Measurements from ENCODE around the gene DERL3. TPM values are rescaled to one million over a fixed set of nuclear protein-coding genes. Genes with fewer than 3 reads are reported as not detected.

The DERL3 gene
- total RNA-seq, 1 donor from 2014 or later, result 1.1 TPM

DNA sequence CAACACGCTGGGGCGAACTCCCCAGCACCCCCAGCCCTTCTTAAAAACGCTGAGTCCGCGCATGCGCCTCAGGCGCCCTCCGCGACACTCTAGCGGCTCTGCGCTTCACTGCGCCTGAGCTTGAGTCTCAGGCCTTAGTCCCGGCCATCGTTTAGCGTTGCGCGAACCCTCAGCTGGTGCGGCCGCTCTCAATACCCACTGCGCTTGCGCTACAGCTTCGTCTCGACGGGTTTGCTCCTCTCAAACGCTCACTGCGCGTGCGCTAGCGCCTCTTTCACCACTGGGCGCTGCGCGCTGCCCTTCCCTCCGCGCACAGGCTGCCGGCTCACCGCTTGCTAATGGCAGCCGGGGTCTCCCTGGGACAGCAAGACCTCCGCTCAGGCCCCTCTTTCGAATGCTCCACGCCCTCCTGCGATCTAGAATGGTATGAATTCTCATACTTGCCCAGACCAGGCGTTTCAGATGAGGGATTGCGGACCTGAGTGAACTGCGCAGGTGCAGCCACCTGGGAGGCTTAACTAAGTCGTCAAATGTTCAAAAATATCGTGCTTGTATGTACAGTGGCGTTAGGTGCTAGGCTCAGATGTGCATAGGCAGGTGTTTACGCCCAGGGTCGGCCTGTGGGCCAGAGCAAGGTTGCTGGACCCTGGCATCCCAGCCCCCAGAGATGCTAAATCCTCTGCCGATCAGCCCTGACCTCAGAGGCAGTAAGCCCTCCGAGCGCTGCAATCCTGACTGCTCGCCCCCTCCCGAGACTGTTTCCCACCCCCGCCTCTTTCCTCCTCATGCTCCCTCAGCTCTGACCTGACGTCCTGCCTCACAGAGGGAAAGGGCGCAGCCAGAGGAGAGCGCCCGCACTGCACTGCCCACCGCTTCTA is 19.0 kb upstream of the DERL3 start, which contains the start of gene SLC2A11:
SLC2A11 (plus strand) TSS at position 270 of the 878 bp plus-strand sequence; CDS start at position 395, 125 bp downstream.
- Histone ChIP-seq H3K9ac (no peak within 1 kb of the TSS), H3K4me3 (peak within 1 kb of the TSS; percentile 61), H3F3A (ENCODE audit: low read depth) (peaks cover 28% of the 10 kb centered on the region), H3K4me1 (peaks cover 4% of the 10 kb centered on the region), H3K36me3 (no peaks in the 10 kb centered on the region), H3K4me2 (peak within 1 kb of the TSS; percentile 85), H3K9me3 (ENCODE audit: low read depth) (no peaks in the 10 kb centered on the region), H4K20me1 (ENCODE audit: low read depth) (no peaks in the 10 kb centered on the region), H3K27ac (no peak within 1 kb of the TSS), H3K79me2 (ENCODE audit: low read depth) (no peaks in the 10 kb centered on the region), H2AFZ (replicated peaks) (peak within 1 kb of the TSS; percentile 91), H3K27me3 (peaks cover 13% of the 10 kb centered on the region)
- peak within 1 kb of the TSS; percentile 86 for H3K4me3 Mint-ChIP-seq
- H3K27ac Mint-ChIP-seq, result peak within 1 kb of the TSS; percentile 82
- H3K4me1 Mint-ChIP-seq, result peaks cover 24% of the 10 kb centered on the region
- DNase-seq (ENCODE audit: low spot score), result peak; percentile 100
- H3K36me3 Mint-ChIP-seq, result peaks cover 4% of the 10 kb centered on the region
- peaks cover 5% of the 10 kb centered on the region for H3K27me3 Mint-ChIP-seq (ENCODE audit: insufficient read depth, low read depth)
- no peak for TF ChIP-seq EZH2phosphoT487 (IDR thresholded peaks at IDR 0.05)
- TF ChIP-seq, protein P1, sequence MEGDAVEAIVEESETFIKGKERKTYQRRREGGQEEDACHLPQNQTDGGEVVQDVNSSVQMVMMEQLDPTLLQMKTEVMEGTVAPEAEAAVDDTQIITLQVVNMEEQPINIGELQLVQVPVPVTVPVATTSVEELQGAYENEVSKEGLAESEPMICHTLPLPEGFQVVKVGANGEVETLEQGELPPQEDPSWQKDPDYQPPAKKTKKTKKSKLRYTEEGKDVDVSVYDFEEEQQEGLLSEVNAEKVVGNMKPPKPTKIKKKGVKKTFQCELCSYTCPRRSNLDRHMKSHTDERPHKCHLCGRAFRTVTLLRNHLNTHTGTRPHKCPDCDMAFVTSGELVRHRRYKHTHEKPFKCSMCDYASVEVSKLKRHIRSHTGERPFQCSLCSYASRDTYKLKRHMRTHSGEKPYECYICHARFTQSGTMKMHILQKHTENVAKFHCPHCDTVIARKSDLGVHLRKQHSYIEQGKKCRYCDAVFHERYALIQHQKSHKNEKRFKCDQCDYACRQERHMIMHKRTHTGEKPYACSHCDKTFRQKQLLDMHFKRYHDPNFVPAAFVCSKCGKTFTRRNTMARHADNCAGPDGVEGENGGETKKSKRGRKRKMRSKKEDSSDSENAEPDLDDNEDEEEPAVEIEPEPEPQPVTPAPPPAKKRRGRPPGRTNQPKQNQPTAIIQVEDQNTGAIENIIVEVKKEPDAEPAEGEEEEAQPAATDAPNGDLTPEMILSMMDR (IDR thresholded peaks at IDR 0.05), result peak; percentile 44
- H3K9me3 Mint-ChIP-seq, result no peaks in the 10 kb centered on the region

DNA sequence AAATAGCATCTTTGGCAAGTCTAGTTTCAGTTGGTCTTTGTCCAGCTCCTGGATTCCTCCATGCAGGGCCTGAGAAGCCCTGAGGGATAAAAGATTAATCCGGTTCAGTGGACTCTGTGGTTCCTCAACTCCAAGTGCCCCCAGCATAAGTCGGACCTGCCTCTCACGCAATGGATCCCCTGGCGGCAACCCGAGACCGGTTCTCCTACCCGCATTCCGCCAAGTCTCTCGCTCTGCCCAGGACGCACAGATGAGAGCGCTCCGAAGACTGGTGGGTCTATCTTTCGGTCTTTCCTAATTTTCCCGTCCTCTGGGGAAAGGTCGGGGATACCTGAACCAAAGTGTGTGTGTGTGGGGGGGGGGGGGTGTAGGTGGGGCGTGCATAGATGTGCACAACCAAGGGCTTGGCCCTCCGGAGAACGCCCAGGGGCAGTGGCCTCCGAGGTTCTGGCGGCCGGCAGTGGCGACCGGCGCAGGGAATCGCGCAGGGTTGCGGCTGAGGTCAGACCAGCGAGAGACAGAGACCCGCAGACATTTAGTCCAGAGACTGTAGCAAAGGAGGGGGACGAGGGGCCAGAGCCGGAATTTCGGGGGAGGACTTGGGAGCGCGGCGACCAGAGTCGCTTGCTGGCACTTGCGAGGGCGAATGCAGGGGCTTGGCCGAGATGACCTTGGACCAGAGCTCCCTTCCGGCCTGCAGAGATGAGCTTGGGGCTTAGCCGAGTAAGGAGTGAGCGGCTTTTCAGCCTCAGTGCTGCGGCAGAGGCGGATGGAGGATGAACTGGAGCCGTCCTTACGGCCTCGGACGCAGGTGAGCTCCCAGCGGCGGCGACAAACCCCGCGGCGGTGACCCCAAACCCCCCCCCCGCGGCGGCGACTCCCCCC is 18.2 kb upstream of the DERL3 start:
- Histone ChIP-seq H3K4me3 (peak overlapping the region; percentile 61), H4K20me1 (ENCODE audit: low read depth) (no peaks in the 10 kb centered on the region), H3F3A (ENCODE audit: low read depth) (peaks cover 28% of the 10 kb centered on the region), H3K27ac (no peak overlapping the region), H3K4me2 (peak overlapping the region; percentile 85), H3K4me1 (peaks cover 4% of the 10 kb centered on the region), H3K9me3 (ENCODE audit: low read depth) (no peaks in the 10 kb centered on the region), H3K79me2 (ENCODE audit: low read depth) (no peaks in the 10 kb centered on the region), H2AFZ (replicated peaks) (peak overlapping the region; percentile 91), H3K9ac (no peak overlapping the region), H3K27me3 (peaks cover 20% of the 10 kb centered on the region), H3K36me3 (no peaks in the 10 kb centered on the region)
- Mint-ChIP-seq H3K4me1 (peaks cover 24% of the 10 kb centered on the region), H3K9me3 (no peaks in the 10 kb centered on the region), H3K27me3 (ENCODE audit: insufficient read depth, low read depth) (peaks cover 3% of the 10 kb centered on the region), H3K4me3 (peak overlapping the region; percentile 86), H3K36me3 (peaks cover 2% of the 10 kb centered on the region), H3K27ac (peak overlapping the region; percentile 82)
- TF ChIP-seq, protein P1 (IDR thresholded peaks at IDR 0.05), result no peak
- TF ChIP-seq EZH2 (IDR thresholded peaks at IDR 0.05) (peak; percentile 44), EZH2phosphoT487 (IDR thresholded peaks at IDR 0.05) (no peak)
- peak; percentile 75 for DNase-seq (ENCODE audit: low spot score)

DNA sequence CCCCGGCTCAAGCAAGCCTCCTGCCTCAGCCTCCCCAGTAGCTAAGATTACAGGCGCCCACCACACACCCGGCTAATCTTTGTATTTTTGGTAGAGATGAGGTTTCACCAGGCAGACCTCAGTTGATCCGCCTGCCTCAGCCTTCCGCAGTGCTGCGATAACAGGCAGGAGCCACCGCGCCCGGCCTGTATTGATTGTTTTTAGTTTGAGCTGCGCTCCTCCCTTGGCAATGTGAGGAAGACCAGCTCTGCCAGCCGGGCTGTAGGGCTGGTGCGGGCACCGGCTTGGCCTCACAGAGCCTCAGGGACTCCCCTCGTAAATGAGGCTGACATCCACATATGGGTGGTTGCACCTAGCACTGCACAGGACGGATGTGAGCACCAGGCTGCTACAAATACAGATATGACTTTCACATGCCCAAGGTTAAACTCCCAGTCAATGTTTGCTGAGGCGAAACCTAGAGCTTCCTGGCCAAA is 11.4 kb upstream of the DERL3 start:
- no peak overlapping the region for H2AFZ ChIP-seq (replicated peaks)
- peaks cover 4% of the 10 kb centered on the region for H3K27me3 Mint-ChIP-seq (ENCODE audit: insufficient read depth, low read depth)
- H3K4me3 Mint-ChIP-seq, result no peak overlapping the region
- H3K79me2 ChIP-seq (ENCODE audit: low read depth), result no peaks in the 10 kb centered on the region
- no peaks in the 10 kb centered on the region for H3K9me3 Mint-ChIP-seq
- DNase-seq (ENCODE audit: low spot score), result no peak
- no peak overlapping the region for H3K4me3 ChIP-seq
- H4K20me1 ChIP-seq (ENCODE audit: low read depth), result no peaks in the 10 kb centered on the region
- H3F3A ChIP-seq (ENCODE audit: low read depth), result peaks cover 21% of the 10 kb centered on the region
- no peak overlapping the region for H3K27ac Mint-ChIP-seq
- H3K4me1 ChIP-seq, result peaks cover 19% of the 10 kb centered on the region
- no peak overlapping the region for H3K4me2 ChIP-seq
- no peaks in the 10 kb centered on the region for H3K9me3 ChIP-seq (ENCODE audit: low read depth)
- no peaks in the 10 kb centered on the region for H3K36me3 Mint-ChIP-seq
- H3K27ac ChIP-seq, result no peak overlapping the region
- peaks cover 31% of the 10 kb centered on the region for H3K27me3 ChIP-seq
- H3K9ac ChIP-seq, result no peak overlapping the region
- no peaks in the 10 kb centered on the region for H3K36me3 ChIP-seq
- TF ChIP-seq EZH2phosphoT487 (IDR thresholded peaks at IDR 0.05), result no peak
- TF ChIP-seq, protein P1 (IDR thresholded peaks at IDR 0.05), result no peak
- no peak for TF ChIP-seq EZH2 (IDR thresholded peaks at IDR 0.05)
- peaks cover 31% of the 10 kb centered on the region for H3K4me1 Mint-ChIP-seq
